Tibial nerve (tissue), 4 donors: Measurements from ENCODE around the gene CST1.

ENCODE experiments used
- EP300 ChIP-seq, 2 donors: sonication (generic); formaldehyde crosslinking; IDR thresholded peaks; one replicate each; pipeline ENCODE4 v1.6.1; 2017; ENCODE audit warnings: antibody characterized with exemption in 2 of 2, mild to moderate bottlenecking in 1 of 2
- POLR2A ChIP-seq, 2 donors: fragments of 450-650 bp; IDR thresholded peaks; one replicate each; pipeline ENCODE4 v1.6.1; 2017; ENCODE audit warnings: antibody characterized with exemption in 2 of 2, mild to moderate bottlenecking in 2 of 2, moderate library complexity in 2 of 2
- TF ChIP-seq, protein P1 (sequence below), 5 experiments: fragments of 200-600 bp in 3 of 5; fragments of 450-650 bp in 2 of 5; sonication (generic) in 3 of 5; IDR thresholded peaks; one replicate each; pipeline ENCODE4 v1.5.1; 2016 to 2019; ENCODE audit warnings: antibody characterized with exemption in 5 of 5, mild to moderate bottlenecking in 3 of 5, moderate library complexity in 2 of 5

DNA sequence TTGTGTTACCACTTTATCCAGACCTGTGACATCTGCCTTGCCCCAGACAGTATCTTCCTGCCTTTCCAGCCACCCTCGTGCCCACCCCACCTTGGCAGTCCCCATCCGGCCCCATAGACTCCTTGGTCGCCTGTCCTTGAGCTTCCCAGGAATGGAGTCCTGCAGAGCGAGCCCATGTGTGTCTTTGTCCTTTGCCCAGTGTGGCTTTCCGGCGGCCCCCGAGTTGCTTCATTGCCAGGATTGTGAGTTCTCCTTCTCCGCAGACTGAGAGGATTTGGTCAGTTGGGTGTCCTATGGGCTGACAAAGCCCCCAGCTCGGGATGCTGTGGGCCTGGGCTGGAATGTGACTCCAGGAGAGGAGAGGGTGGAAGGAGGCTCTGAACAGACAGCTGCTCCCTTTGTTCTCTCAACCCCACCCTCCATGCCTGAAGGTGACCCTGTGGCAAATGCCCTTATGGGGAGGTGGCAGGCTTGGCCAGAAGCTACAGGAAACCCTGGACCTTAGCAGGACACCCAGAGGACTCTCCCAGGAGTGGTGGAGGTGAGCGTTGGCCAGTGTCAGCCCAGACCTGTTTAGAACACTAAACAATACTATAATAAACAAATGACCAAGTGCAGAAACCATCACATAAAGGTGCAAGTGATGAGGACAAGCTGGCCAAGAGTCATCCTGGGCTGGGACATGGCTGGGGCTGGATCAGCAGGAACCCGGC, 1.9 kb upstream of the CST1 start:
- TF ChIP-seq, protein P1, sequence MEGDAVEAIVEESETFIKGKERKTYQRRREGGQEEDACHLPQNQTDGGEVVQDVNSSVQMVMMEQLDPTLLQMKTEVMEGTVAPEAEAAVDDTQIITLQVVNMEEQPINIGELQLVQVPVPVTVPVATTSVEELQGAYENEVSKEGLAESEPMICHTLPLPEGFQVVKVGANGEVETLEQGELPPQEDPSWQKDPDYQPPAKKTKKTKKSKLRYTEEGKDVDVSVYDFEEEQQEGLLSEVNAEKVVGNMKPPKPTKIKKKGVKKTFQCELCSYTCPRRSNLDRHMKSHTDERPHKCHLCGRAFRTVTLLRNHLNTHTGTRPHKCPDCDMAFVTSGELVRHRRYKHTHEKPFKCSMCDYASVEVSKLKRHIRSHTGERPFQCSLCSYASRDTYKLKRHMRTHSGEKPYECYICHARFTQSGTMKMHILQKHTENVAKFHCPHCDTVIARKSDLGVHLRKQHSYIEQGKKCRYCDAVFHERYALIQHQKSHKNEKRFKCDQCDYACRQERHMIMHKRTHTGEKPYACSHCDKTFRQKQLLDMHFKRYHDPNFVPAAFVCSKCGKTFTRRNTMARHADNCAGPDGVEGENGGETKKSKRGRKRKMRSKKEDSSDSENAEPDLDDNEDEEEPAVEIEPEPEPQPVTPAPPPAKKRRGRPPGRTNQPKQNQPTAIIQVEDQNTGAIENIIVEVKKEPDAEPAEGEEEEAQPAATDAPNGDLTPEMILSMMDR (IDR thresholded peaks at IDR 0.05) = no peak
- TF ChIP-seq POLR2A (IDR thresholded peaks at IDR 0.05) (no peak), EP300 (IDR thresholded peaks at IDR 0.05) (no peak)
